Stimulated activated CD8-positive, alpha-beta memory T cell treated with anti-CD3 and anti-CD28 coated beads, Interleukin-7, amount 100 ng/mL, for 4 hours (primary cell): ENCODE data around the gene DHDH.
A peak's percentile ranks its signal among the peaks of the same experiment; 100 is the strongest.

Experiments
- DNase-seq, 2 donors: peaks; one replicate each; pipeline ENCODE4 v3.0.0-alpha.2; 2020; ENCODE audit warnings: low read depth in 2 of 2

Gene DHDH

GRCh38 chr19:48992581-48993174, 59.2 kb downstream of the DHDH start:
- DNase-seq = no peak

- DNase-seq = peak; percentile 98 to 99
Observed at GRCh38 chr19:48993175-48994034, 59.9 kb downstream of the DHDH start, which contains the start of the genes GYS1 and RUVBL2. Gene GYS1, minus strand, starts transcription at chr19:48993309. Its CDS starts 197 bp downstream, at chr19:48993112. Gene RUVBL2, plus strand, starts transcription at chr19:48993887. Its CDS starts 25 bp downstream, at chr19:48993912.

- no peak for DNase-seq
Observed at GRCh38 chr19:48994035-48994386, 60.5 kb downstream of the DHDH start.
